Fibroblast of the aortic adventitia (primary cell): ENCODE measurements around the gene ANP32E. TPM values are rescaled to one million over a fixed set of nuclear protein-coding genes. Genes with fewer than 3 reads are reported as not detected.
A peak's percentile ranks its signal among the peaks of the same experiment; 100 is the strongest.
"Not testable (repeated sequence)": the region's sequence is repeated elsewhere in the genome, so short reads cannot be mapped to it uniquely, and the experiment has no call there.

Source experiments
- DNase-seq: peaks from one replicate; pipeline ENCODE4 v3.0.0-alpha.2; 2010; ENCODE audit warnings: low read depth
- H3K4me3 ChIP-seq: 2 replicates; pipeline ENCODE4 v1.5.1; 2011; ENCODE audit warnings: low read depth, mild to moderate bottlenecking, control low read depth, low read length, moderate library complexity
- total RNA-seq: library from RNA; depleted of rRNA; stranded (reverse); fragments of >200 nt; gene quantifications from 2 replicates; pipeline ENCODE4 v1.2.3, GENCODE V29; 2012; ENCODE audit warnings: low replicate concordance
- TF ChIP-seq, protein P1 (sequence below): IDR thresholded peaks from 2 replicates; pipeline ENCODE4 v1.5.1; 2011; ENCODE audit warnings: mild to moderate bottlenecking, low read length, control low read depth, inconsistent platforms; ENCODE audit not compliant: insufficient read depth

Gene ANP32E
- total RNA-seq, 1 donor, result 35.1 TPM

DNA sequence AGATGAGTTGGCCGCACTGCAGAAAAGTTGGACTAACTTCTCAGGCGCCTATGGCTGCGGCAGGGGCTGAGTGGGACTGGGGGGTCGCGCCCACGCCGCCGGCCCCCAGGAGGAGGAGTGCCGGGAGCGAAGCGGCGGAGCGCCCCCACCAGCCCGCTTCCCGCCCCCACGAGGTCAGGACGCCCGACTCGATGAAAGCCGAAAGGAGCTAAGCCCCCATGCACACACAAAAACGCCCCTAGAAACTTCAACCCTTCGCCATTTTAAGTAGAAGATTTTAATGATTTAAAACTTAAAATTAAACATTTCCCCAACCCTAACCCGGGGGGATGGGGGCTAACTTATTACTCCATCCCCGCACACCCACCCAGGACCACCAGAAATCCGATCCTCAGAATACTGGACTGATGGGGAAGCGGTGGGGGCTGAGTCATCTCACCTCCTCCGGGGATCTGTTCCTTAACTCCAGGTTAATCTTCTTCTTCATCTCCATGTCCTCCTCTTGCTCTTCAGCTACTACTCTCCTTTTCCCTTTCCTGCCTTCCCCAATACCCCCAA lies 539 bp downstream of the ANP32E start:
- peak overlapping the region; percentile 91 for H3K4me3 ChIP-seq
- no peak for DNase-seq
- TF ChIP-seq, protein P1, sequence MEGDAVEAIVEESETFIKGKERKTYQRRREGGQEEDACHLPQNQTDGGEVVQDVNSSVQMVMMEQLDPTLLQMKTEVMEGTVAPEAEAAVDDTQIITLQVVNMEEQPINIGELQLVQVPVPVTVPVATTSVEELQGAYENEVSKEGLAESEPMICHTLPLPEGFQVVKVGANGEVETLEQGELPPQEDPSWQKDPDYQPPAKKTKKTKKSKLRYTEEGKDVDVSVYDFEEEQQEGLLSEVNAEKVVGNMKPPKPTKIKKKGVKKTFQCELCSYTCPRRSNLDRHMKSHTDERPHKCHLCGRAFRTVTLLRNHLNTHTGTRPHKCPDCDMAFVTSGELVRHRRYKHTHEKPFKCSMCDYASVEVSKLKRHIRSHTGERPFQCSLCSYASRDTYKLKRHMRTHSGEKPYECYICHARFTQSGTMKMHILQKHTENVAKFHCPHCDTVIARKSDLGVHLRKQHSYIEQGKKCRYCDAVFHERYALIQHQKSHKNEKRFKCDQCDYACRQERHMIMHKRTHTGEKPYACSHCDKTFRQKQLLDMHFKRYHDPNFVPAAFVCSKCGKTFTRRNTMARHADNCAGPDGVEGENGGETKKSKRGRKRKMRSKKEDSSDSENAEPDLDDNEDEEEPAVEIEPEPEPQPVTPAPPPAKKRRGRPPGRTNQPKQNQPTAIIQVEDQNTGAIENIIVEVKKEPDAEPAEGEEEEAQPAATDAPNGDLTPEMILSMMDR, result no peak

DNA sequence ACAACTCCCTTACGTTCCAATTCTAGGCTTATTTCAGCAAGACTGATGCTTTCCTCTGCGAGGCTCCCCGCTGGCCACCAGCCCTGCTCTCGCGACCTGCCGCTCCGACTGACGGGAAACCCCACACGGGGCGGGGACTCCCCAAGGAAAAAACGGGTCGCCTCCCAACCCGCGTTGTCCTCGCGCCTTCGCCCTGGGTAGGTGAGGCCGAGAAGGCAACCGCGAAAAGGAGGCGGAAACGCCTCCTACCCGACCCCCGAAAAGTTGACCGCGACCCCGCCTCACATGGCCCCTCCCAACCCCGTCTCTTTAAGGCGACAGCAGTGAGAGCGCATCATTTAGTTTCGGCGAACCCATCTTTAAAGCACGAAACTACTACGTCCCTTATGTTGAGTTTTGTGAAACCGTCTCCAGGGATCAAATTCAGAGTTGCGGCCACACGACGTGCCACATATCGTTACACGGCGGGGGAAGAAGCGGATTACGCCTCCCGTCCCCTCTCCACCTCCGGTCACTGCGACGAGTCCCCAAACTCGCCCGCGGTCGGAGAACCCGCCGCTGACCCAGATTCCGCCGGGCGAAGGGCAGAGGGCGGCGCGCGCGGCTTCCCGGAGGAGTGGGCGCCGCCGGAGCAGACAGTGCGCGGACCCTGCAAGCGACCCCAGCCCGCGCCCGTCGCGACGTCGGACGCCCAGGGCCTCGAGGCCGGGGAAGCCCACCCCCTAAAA lies 1.2 kb downstream of the ANP32E start:
- TF ChIP-seq, protein P1, result no peak
- DNase-seq, result peak; percentile 45
- H3K4me3 ChIP-seq, result peak overlapping the region; percentile 91

DNA sequence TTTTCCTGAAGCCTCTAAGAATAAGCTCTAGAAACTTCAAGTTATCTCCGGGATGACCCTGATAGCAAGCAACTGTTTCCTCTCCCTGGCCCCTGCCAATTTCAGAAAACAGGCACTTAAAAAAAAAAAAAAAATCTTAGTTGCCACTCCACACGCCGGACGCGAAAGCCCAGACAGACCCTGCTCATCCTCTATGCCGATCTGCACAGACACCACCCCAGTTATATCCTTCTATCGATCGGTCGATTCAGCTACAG lies 1.7 kb downstream of the ANP32E start:
- H3K4me3 ChIP-seq, result peak overlapping the region; percentile 91
- TF ChIP-seq, protein P1, result no peak
- peak; percentile 57 for DNase-seq

DNA sequence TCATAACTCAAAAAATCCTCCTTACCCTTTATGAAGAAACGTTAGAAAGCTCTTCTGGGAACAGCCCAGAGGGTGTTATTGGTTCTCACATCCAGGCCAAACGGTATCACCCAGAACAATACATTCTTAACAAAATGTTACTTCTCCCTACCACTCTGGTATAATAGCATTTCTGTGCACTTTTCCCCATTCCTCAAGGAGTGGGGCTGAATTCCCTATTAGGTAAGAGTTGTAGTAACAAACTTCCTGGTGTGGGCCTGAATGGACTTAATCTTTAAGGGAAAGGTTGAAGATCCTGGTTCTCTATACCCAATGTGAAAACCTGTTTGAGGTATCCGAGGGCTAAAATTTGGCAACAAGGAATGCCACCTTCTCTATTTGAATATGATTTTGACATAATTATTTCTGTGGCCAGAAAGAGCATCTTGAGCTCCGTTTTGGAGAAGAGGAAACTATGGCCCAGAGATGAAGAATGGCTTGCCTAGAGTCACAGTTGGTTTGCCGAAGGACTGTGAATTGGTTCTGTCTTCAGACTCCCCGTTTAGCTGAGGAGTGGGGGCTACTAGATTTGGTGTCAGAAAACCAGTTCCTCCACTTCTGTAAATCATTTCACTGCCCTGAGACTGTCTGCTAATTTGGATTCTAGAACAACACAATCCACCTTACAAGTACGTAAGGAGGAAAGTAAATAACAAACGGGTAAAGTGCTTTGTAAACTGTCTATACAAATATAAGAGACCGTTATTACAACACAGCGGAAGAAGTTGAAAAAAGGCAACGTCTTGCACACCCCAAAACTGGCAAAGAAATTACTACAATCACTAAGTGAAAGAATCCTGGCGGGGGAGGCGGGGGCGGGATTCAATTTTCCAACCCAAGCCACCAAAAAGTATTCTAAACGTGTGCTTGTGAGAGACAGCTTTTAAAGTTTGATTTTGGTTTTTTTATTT lies 2.3 kb downstream of the ANP32E start:
- H3K4me3 ChIP-seq, result peak overlapping the region; percentile 91
- DNase-seq, result peak; percentile 33
- TF ChIP-seq, protein P1, result no peak

- not testable (repeated sequence) for H3K4me3 ChIP-seq, DNase-seq
Observed at GRCh38 chr1:150232921-150233320, 3.0 kb downstream of the ANP32E start.

GRCh38 chr1:150228246-150228645 lies 7.7 kb downstream of the ANP32E start:
- not testable (repeated sequence) for DNase-seq, H3K4me3 ChIP-seq

DNA sequence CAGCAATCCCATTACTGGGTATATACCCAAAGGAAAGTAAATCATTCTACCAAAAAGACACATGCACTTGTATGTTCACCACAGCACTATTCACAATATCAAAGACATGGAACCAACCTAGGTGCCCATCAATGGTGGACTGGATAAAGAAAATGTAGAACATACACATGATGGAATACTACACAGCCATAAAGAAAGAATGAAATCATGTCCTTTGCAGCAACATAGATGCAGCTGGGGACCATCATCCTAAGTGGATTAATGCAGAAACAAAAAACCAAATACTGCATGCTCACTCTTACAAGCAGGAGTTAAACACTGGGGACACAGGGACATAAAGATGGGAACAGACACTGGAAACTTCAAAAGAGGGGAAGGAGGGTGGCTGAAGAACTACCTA lies 8.7 kb downstream of the ANP32E start:
- TF ChIP-seq, protein P1, result no peak
- no peak overlapping the region for H3K4me3 ChIP-seq
- no peak for DNase-seq
